SU-DHL-6 (cell line): ENCODE data around the gene CDH22.

Source experiments
- EZH2phosphoT487 ChIP-seq: fragments of 200-600 bp; sonication (generic), shearing (Covaris generic); conservative IDR thresholded peaks from 2 replicates; pipeline ENCODE4 v1.6.1; 2018; ENCODE audit warnings: mild to moderate bottlenecking, antibody characterized with exemption, low read length, moderate library complexity, mixed read lengths
- TF ChIP-seq, protein P1 (sequence below): fragments of 200-600 bp; sonication (generic); IDR thresholded peaks from one replicate; pipeline ENCODE4 v1.5.1; 2017; ENCODE audit warnings: antibody characterized with exemption, mild to moderate bottlenecking, low read length, moderate library complexity; ENCODE audit not compliant: insufficient read depth, poor library complexity, severe bottlenecking

DNA sequence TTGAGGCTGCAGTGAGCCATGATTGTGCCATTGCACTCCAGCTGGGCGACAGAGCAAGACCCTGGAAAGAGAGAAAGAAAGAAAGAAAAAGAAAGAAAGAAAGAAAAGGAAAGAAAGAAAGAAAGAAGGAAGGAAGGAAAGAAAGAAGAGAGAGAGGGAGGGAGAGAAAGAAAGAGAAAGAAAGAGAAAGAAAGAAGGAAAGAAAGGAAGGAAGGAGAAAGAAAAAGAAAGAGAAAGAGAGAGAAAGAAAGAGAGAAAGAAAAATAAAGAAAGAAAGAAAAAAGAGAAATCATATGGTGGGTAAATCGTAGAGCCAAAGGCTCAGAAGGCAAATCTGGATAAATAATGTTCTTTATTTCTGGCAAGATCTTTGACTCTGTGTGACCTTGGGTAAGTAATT, 136.8 kb downstream of the CDH22 start:
- TF ChIP-seq EZH2phosphoT487: no peak
- TF ChIP-seq, protein P1, sequence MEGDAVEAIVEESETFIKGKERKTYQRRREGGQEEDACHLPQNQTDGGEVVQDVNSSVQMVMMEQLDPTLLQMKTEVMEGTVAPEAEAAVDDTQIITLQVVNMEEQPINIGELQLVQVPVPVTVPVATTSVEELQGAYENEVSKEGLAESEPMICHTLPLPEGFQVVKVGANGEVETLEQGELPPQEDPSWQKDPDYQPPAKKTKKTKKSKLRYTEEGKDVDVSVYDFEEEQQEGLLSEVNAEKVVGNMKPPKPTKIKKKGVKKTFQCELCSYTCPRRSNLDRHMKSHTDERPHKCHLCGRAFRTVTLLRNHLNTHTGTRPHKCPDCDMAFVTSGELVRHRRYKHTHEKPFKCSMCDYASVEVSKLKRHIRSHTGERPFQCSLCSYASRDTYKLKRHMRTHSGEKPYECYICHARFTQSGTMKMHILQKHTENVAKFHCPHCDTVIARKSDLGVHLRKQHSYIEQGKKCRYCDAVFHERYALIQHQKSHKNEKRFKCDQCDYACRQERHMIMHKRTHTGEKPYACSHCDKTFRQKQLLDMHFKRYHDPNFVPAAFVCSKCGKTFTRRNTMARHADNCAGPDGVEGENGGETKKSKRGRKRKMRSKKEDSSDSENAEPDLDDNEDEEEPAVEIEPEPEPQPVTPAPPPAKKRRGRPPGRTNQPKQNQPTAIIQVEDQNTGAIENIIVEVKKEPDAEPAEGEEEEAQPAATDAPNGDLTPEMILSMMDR: no peak
